Stomach (tissue), 4 donors: ENCODE results near the gene SLC39A13.

ENCODE experiments used
- EP300 ChIP-seq: sonication (generic); formaldehyde crosslinking; IDR thresholded peaks from one replicate; pipeline ENCODE4 v1.6.1; 2017; ENCODE audit warnings: antibody characterized with exemption
- TF ChIP-seq, protein P1 (sequence below), 7 experiments: fragments of 450-650 bp in 4 of 7; fragments of 200-600 bp in 3 of 7; sonication (generic) in 3 of 7; IDR thresholded peaks; one replicate each; pipeline ENCODE4 v1.5.1; 2016 to 2019; ENCODE audit warnings: antibody characterized with exemption in 7 of 7, control low read depth in 2 of 7, mild to moderate bottlenecking in 1 of 7

DNA sequence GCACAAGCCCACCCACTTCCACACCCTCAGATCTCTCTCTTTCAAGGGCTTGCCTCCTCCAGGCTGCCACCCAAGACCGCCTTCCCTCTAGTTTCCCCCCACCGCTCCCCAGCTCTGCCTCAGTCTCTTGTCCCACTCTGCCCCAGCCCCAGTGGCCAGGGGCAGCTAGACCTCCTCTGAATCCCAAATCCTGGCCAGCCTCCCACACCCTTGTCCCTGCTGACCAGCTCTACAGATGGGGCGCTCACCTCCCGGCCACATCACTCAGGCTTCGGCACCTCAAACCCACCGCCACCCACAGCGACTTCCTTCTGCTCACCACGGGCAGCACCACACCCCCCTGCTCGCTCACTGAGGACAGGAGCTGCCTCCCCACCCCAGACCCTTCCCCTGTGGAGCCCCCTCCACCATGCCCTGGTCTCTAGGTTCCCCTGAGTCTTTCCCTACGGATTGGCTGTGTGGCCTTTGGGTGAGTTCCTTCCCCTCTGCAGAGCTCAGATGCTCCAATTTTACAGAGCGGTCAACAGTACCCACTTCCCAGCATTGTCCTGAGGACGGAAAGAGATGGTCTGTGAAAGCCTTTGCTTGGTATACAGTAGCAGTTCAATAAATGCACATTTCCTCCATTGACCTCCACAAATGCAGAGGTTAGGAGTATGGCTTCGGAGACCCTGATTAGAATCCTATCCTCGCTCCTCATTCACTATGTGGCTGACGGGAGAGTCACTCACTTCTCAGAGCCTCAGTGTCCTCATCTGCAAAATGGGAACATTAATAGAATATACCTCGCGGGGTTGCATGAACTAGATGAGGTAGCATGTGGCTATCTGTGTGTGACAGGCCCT lies 18.6 kb upstream of the SLC39A13 start:
- TF ChIP-seq, protein P1, sequence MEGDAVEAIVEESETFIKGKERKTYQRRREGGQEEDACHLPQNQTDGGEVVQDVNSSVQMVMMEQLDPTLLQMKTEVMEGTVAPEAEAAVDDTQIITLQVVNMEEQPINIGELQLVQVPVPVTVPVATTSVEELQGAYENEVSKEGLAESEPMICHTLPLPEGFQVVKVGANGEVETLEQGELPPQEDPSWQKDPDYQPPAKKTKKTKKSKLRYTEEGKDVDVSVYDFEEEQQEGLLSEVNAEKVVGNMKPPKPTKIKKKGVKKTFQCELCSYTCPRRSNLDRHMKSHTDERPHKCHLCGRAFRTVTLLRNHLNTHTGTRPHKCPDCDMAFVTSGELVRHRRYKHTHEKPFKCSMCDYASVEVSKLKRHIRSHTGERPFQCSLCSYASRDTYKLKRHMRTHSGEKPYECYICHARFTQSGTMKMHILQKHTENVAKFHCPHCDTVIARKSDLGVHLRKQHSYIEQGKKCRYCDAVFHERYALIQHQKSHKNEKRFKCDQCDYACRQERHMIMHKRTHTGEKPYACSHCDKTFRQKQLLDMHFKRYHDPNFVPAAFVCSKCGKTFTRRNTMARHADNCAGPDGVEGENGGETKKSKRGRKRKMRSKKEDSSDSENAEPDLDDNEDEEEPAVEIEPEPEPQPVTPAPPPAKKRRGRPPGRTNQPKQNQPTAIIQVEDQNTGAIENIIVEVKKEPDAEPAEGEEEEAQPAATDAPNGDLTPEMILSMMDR (IDR thresholded peaks at IDR 0.05) = no peak
- no peak for TF ChIP-seq EP300
